Measurements from ENCODE around the gene KIRREL1. TPM values are rescaled to one million over a fixed set of nuclear protein-coding genes. Genes with fewer than 3 reads are reported as not detected.
A peak's percentile ranks its signal among the peaks of the same experiment; 100 is the strongest.
"Not testable (repeated sequence)": the region's sequence is repeated elsewhere in the genome, so short reads cannot be mapped to it uniquely, and the experiment has no call there.

Gene KIRREL1
- total and polyA plus RNA-seq, 2 experiments from 2014 or later: 5.1 to 35.2 TPM

DNA sequence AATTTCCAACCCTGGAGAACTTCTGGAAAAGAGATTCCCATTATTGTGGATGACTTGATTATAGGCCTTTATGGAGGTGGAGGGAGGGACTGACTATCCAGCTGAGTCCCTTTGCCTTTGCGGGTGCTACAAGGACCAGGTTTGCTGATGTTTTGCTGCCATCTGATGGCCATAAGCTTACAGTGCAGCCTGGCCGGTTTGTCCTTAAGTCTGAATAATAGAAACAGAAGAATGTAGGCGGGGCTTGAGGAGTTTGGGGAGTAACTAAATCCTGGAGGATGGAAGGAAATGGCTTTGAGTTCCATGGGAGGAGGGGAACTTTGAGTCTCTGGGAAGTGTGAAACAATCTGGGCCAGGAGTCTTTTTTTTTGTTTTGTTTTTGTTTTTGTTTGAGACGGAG, 131.6 kb downstream of the KIRREL1 start:
- Mint-ChIP-seq H3K4me1 (peaks cover 32% of the 10 kb centered on the region), H3K27me3 (ENCODE audit: insufficient read depth, low read depth, poor library complexity) (peaks cover 10% of the 10 kb centered on the region), H3K27ac (no peak overlapping the region), H3K36me3 (ENCODE audit: low read depth) (0 out of 3 replicates have a peak, but pooled peaks cover 4% of the 10 kb centered on the region), H3K4me3 (no peak overlapping the region; the same call in 2 of the 3 replicates), H3K9me3 (no peaks in the 10 kb centered on the region)
- DNase-seq (ENCODE audit: low spot score): peak; percentile 100
- Histone ChIP-seq H3K36me3 (ENCODE audit: insufficient read depth) (no peaks in the 10 kb centered on the region), H3K4me1 (ENCODE audit: insufficient read depth) (0 out of 2 replicates have a peak, but pooled peaks cover 9% of the 10 kb centered on the region), H3K4me2 (no peak overlapping the region), H2AFZ (no peak overlapping the region), H3K4me3 (no peak overlapping the region), H3K27ac (ENCODE audit: low read depth) (no peak overlapping the region), H3F3A (replicated peaks; ENCODE audit: low read depth) (no peaks in the 10 kb centered on the region), H3K9me2 (ENCODE audit: insufficient read depth) (peaks cover 4% of the 10 kb centered on the region; the same call in 1 of the 2 replicates), H3K79me2 (replicated peaks; ENCODE audit: insufficient read depth) (no peaks in the 10 kb centered on the region), H4K20me1 (replicated peaks; ENCODE audit: insufficient read depth) (no peaks in the 10 kb centered on the region), H3K27me3 (ENCODE audit: insufficient read depth) (no peaks in the 10 kb centered on the region)
- ATAC-seq: peak; percentile 90
- TF ChIP-seq, protein P1, sequence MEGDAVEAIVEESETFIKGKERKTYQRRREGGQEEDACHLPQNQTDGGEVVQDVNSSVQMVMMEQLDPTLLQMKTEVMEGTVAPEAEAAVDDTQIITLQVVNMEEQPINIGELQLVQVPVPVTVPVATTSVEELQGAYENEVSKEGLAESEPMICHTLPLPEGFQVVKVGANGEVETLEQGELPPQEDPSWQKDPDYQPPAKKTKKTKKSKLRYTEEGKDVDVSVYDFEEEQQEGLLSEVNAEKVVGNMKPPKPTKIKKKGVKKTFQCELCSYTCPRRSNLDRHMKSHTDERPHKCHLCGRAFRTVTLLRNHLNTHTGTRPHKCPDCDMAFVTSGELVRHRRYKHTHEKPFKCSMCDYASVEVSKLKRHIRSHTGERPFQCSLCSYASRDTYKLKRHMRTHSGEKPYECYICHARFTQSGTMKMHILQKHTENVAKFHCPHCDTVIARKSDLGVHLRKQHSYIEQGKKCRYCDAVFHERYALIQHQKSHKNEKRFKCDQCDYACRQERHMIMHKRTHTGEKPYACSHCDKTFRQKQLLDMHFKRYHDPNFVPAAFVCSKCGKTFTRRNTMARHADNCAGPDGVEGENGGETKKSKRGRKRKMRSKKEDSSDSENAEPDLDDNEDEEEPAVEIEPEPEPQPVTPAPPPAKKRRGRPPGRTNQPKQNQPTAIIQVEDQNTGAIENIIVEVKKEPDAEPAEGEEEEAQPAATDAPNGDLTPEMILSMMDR (conservative IDR thresholded peaks at IDR 0.05; ENCODE audit: low read depth in 2 of 2): peak; percentile 99 to 100
- TF ChIP-seq, protein P2, sequence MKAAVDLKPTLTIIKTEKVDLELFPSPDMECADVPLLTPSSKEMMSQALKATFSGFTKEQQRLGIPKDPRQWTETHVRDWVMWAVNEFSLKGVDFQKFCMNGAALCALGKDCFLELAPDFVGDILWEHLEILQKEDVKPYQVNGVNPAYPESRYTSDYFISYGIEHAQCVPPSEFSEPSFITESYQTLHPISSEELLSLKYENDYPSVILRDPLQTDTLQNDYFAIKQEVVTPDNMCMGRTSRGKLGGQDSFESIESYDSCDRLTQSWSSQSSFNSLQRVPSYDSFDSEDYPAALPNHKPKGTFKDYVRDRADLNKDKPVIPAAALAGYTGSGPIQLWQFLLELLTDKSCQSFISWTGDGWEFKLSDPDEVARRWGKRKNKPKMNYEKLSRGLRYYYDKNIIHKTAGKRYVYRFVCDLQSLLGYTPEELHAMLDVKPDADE (IDR thresholded peaks at IDR 0.05): no peak

DNA sequence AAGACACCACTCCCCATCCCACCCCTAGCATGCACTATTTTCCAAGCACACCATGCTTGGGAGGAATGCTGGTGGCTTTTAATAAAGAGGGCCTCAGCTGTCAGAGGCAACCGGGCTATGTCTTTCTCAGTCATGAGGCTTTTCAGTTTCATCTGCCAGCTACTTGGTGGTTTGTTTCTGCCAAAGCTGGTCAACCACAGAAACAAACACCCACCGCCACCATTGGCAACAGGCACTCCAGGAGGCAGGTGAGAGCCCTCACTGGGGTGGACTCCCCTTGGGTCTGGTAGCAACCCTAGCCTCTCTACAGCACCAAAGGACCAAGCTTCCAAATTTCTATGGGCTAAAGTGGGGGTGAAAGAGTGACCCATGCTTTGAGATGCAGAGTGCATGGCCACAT, 133.0 kb downstream of the KIRREL1 start:
- no peak for ATAC-seq

DNA sequence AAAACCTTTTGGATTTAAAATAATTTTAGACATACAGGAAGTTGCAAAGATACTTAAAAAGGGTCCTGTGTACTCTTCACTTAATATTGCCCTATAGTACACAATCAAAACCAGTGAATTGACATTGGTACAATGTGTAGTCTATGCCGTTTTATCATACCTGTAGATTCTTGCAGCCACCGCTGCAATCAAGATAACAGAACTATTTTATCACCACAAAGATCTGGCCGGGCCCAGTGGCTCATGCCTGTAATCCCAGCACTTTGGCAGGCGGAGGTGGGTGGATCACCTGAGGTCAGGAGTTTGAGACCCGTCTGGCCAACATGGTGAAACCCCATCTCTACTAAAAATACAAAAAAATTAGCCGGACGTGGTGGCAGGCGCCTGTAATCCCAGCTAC, 135.1 kb downstream of the KIRREL1 start:
- H3K4me3 Mint-ChIP-seq; H3K27me3 Mint-ChIP-seq (ENCODE audit: insufficient read depth, low read depth, poor library complexity); H3F3A ChIP-seq (replicated peaks; ENCODE audit: low read depth); H3K27me3 ChIP-seq (ENCODE audit: insufficient read depth); H2AFZ ChIP-seq; H3K4me2 ChIP-seq; H3K4me3 ChIP-seq; H4K20me1 ChIP-seq (replicated peaks; ENCODE audit: insufficient read depth); H3K9me3 Mint-ChIP-seq; H3K4me1 ChIP-seq (ENCODE audit: insufficient read depth); DNase-seq (ENCODE audit: low spot score); H3K36me3 Mint-ChIP-seq (ENCODE audit: low read depth); H3K27ac ChIP-seq (ENCODE audit: low read depth); H3K36me3 ChIP-seq (ENCODE audit: insufficient read depth); H3K27ac Mint-ChIP-seq; H3K79me2 ChIP-seq (replicated peaks; ENCODE audit: insufficient read depth); ATAC-seq; H3K9me2 ChIP-seq (ENCODE audit: insufficient read depth): not testable (repeated sequence)
- peaks cover 18% of the 10 kb centered on the region for H3K4me1 Mint-ChIP-seq

More for the DNA sequence above, 133.0 kb downstream of the KIRREL1 start:
- no peak overlapping the region for H3K4me3 Mint-ChIP-seq
- H3K27me3 ChIP-seq (ENCODE audit: insufficient read depth): no peaks in the 10 kb centered on the region
- H3K9me3 Mint-ChIP-seq: peaks cover 4% of the 10 kb centered on the region; the same call in 1 of the 3 replicates
- no peaks in the 10 kb centered on the region for H3K36me3 ChIP-seq (ENCODE audit: insufficient read depth)
- 0 out of 3 replicates have a peak, but pooled peaks cover 4% of the 10 kb centered on the region for H3K36me3 Mint-ChIP-seq (ENCODE audit: low read depth)
- peak overlapping the region; percentile 28; the same call in 1 of the 2 replicates for H2AFZ ChIP-seq
- DNase-seq (ENCODE audit: low spot score): no peak
- no peaks in the 10 kb centered on the region for H4K20me1 ChIP-seq (replicated peaks; ENCODE audit: insufficient read depth)
- H3K9me2 ChIP-seq (ENCODE audit: insufficient read depth): peaks cover 4% of the 10 kb centered on the region; the same call in 1 of the 2 replicates
- H3K27ac ChIP-seq (ENCODE audit: low read depth): no peak overlapping the region
- H3K4me1 ChIP-seq (ENCODE audit: insufficient read depth): no peaks in the 10 kb centered on the region
- H3K27me3 Mint-ChIP-seq (ENCODE audit: insufficient read depth, low read depth, poor library complexity): peaks cover 10% of the 10 kb centered on the region
- no peaks in the 10 kb centered on the region for H3F3A ChIP-seq (replicated peaks; ENCODE audit: low read depth)
- TF ChIP-seq, protein P2 (IDR thresholded peaks at IDR 0.05): no peak
- TF ChIP-seq ZNF331 (CRISPR knock-in tag; IDR thresholded peaks at IDR 0.05; ENCODE audit: low read depth) (no peak), EZH2phosphoT487 (IDR thresholded peaks at IDR 0.05; ENCODE audit: unreplicated experiment) (no peak)
- no peak overlapping the region for H3K4me3 ChIP-seq
- H3K27ac Mint-ChIP-seq: no peak overlapping the region
- no peaks in the 10 kb centered on the region for H3K79me2 ChIP-seq (replicated peaks; ENCODE audit: insufficient read depth)
- H3K4me2 ChIP-seq: no peak overlapping the region
- peaks cover 20% of the 10 kb centered on the region for H3K4me1 Mint-ChIP-seq

Measured in GM23338 (cell line).